ENCODE measurements around the gene TNFSF4. TPM values are rescaled to one million over a fixed set of nuclear protein-coding genes. Genes with fewer than 3 reads are reported as not detected.

Gene TNFSF4
- total and polyA plus RNA-seq, 2 of the 4 experiments (the other 2 are of a cell fraction): 13.4 to 19.7 TPM

- H3K9me1 ChIP-seq (ENCODE audit: insufficient read depth, low read length): no peaks in the 10 kb centered on the region
- no peak overlapping the region for H4K91ac ChIP-seq (ENCODE audit: insufficient read depth, low read depth, low read length)
- TF ChIP-seq FOS (IDR thresholded peaks at IDR 0.05; ENCODE audit: low read depth, low read length) (no peak), CEBPB (IDR thresholded peaks at IDR 0.05; ENCODE audit: low read depth, low read length) (no peak), SMC3 (IDR thresholded peaks at IDR 0.05; ENCODE audit: low read depth, low read length) (no peak), MAFK (IDR thresholded peaks at IDR 0.05; ENCODE audit: low read depth, low read length) (no peak), BHLHE40 (IDR thresholded peaks at IDR 0.05; ENCODE audit: low read depth, low read length) (no peak), MXI1 (IDR thresholded peaks at IDR 0.05; ENCODE audit: borderline replicate concordance, low read depth, low read length) (no peak), NFE2L2 (IDR thresholded peaks at IDR 0.05; ENCODE audit: low read depth, low read length) (no peak), ELK1 (IDR thresholded peaks at IDR 0.05; ENCODE audit: borderline replicate concordance, low read depth, low read length) (no peak), POLR2A (IDR thresholded peaks at IDR 0.05; ENCODE audit: low read depth, low read length) (no peak), USF2 (IDR thresholded peaks at IDR 0.05; ENCODE audit: low read depth, low read length) (no peak), RAD21 (IDR thresholded peaks at IDR 0.05; ENCODE audit: low read length) (no peak), CTCF (conservative IDR thresholded peaks at IDR 0.05; ENCODE audit: low read depth, low read length) (no peak), CHD1 (IDR thresholded peaks at IDR 0.05; ENCODE audit: low read depth, low read length) (no peak), RCOR1 (IDR thresholded peaks at IDR 0.05; ENCODE audit: insufficient replicate concordance, low read length) (no peak), RFX5 (IDR thresholded peaks at IDR 0.05; ENCODE audit: low read depth, low read length) (no peak), MAZ (IDR thresholded peaks at IDR 0.05; ENCODE audit: borderline replicate concordance, low read depth, low read length) (no peak)
- ChIA-PET CTCF (no interaction called here), POLR2A (ENCODE audit: unreplicated experiment) (no interaction called here)
- WGBS, 2 experiments (ENCODE audit: extremely low coverage in 2 of 2, insufficient read length in 1 of 2): 57% methylated on average over 1 of the region's 2 CpGs; no CpG with 5 or more reads in 1 of the 2 experiments
- H3K36me3 ChIP-seq (ENCODE audit: control insufficient read depth, insufficient read depth, low read length): no peaks in the 10 kb centered on the region
- H2BK20ac ChIP-seq (ENCODE audit: low read depth, low read length): no peak overlapping the region
- H4K5ac ChIP-seq (ENCODE audit: low read depth, low read length): no peak overlapping the region
- H2AFZ ChIP-seq (replicated peaks; ENCODE audit: low read length, poor library complexity): no peak overlapping the region
- no peak overlapping the region for H3K18ac ChIP-seq (ENCODE audit: low read depth, low read length)
- H3K4me1 ChIP-seq (ENCODE audit: control insufficient read depth, insufficient read depth, low read length): peaks cover 5% of the 10 kb centered on the region; the same call in 1 of the 2 replicates
- H2BK15ac ChIP-seq (ENCODE audit: low read depth, low read length): no peak overlapping the region
- H3K27ac ChIP-seq (ENCODE audit: insufficient read depth, low read length): no peak overlapping the region
- DNase-seq: no peak
- intact Hi-C loops (cut with micrococcal nuclease): no loop called here
- H3K79me1 ChIP-seq (ENCODE audit: low read depth in 1 of 2, low read length in 2 of 2): no peaks in the 10 kb centered on the region
- H2AK5ac ChIP-seq (ENCODE audit: low read depth, low read length): no peak overlapping the region
- no peak for ATAC-seq (ENCODE audit: low read depth)
- BruUV-seq (replicated peaks): no TSS peak
- no peak overlapping the region for H4K8ac ChIP-seq (ENCODE audit: low read depth in 2 of 2, low read length in 2 of 2)
- H4K20me1 ChIP-seq (ENCODE audit: insufficient read depth, low read length): no peaks in the 10 kb centered on the region
- dilution Hi-C loops (cut with HindIII; ENCODE audit: low sequenced_read_pairs, unreplicated experiment): no loop called here
- H3K23ac ChIP-seq (ENCODE audit: low read depth, low read length): no peak overlapping the region
- no peak overlapping the region for H2BK5ac ChIP-seq (ENCODE audit: low read depth, low read length, poor library complexity, severe bottlenecking)
- peaks cover 19% of the 10 kb centered on the region for H3K9me3 ChIP-seq (ENCODE audit: control insufficient read depth, insufficient read depth, low read length)
- no peak overlapping the region for H3K9ac ChIP-seq (ENCODE audit: low read depth, low read length)
- H3K4me3 ChIP-seq (ENCODE audit: insufficient read depth, low read depth, low read length): no peak overlapping the region
- no peak overlapping the region for H3K14ac ChIP-seq (replicated peaks; ENCODE audit: low read depth, low read length)
- H2BK120ac ChIP-seq (ENCODE audit: low read depth, low read length): no peak overlapping the region
- no peak overlapping the region for H3K56ac ChIP-seq (ENCODE audit: extremely low read depth, insufficient read depth, low read length)
- in situ Hi-C loops (cut with MboI; ENCODE audit: low sequenced_read_pairs): no loop called here
- H3K4ac ChIP-seq (ENCODE audit: low read depth, low read length): no peak overlapping the region
- H3K27me3 ChIP-seq (ENCODE audit: control insufficient read depth, insufficient read depth, low read length): no peaks in the 10 kb centered on the region
- no peak overlapping the region for H2AK9ac ChIP-seq (replicated peaks; ENCODE audit: low read depth, low read length, poor library complexity)
- H3K4me2 ChIP-seq (ENCODE audit: low read depth, low read length): no peak overlapping the region
Measured at GRCh38 chr1:173171152-173171551, 36.0 kb downstream of the TNFSF4 start.
